NCI-H187 (cell line): ENCODE results near the gene CD80.

ENCODE experiments used
- DNase-seq, 2 experiments: peaks; one replicate each; lab custom pipeline; 2025; lab: John Stamatoyannopoulos, UW

CD80 gene

DNA sequence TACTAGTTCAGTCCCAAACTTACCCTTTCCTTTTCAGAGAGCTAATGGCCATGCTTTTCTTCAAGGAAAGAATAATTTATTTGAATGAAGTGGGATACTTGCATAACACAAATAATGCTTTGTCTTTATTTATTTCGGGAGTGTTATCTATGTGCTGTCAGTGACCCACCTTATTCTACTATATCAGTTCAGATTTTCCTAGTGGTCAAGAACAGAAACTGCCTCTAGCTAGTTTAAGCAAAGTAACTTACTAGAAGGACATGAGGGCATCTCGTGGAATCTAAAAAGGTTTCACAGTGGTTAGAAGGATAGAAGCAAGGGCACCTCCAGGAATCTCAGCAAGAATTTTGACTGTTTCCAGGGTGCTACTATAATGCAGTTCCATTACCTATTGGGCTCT lies 64.8 kb downstream of the CD80 start:
- DNase-seq, result no peak

DNA sequence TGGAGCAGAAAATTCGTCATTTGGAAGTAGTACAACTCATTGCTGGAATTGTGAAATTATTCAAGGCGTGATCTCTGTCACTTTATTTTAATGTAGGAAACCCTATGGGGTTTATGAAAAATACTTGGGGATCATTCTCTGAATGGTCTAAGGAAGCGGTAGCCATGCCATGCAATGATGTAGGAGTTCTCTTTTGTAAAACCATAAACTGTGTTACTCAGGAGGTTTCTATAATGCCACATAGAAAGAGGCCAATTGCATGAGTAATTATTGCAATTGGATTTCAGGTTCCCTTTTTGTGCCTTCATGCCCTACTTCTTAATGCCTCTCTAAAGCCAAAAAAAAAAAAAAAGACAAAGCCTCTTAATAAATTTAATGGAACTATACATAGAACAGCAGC lies 66.6 kb downstream of the CD80 start:
- DNase-seq, result no peak

DNA sequence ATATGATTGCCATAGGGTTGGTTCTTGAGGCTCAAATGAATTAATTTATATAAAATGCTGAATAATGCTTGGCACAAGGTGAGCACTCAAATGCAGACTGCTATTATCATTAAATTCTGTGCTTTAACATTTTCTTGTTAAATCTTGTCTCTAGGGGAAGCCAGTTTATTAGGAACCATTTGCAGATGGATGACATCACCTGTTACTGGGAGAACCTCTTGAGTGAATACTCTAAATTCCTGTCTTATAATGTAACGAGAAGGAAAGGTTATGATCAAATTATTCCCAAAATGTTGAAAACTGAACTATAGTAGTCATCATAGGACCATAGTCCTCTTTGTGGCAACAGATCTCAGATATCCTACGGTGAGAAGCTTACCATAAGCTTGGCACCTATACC lies 67.3 kb downstream of the CD80 start:
- no peak for DNase-seq

DNA sequence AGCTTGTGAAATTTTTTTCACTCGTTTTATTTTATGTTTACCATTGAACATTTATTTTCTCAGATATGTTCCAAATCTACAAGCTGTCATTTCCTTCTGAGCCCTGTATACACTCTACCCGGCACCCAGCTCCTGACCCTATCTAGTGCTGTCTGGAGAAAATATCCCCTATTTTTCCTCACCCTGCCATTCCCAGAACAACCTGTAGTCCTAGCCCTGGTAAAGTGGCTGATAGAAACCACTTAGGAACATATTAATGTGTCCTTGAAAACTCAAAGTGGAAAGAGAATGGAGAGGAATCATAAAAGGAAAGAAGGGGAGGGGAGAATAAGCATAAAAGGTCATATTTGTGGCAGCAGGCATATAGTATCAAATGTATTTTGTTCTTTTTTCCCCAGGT lies 69.3 kb downstream of the CD80 start:
- DNase-seq, result no peak

DNA sequence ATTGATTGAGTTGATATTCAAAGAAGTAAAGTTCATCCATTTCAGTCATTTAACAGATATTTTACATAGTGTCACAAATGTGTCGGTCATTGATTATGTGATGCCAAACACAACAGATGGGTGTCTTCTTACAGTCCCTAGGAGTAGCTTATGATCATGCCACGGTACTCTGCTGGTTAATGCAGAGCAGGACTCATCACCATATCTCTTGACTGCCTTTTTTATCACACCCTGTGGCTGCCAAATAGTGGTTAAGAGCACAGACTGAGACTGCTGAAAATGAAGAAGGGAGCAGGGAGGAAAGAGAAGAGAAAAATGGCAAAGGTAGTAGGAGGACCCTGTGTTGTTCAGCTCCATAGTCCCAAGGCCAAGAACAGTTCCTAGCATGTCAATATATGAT lies 73.9 kb downstream of the CD80 start:
- DNase-seq, result no peak

DNA sequence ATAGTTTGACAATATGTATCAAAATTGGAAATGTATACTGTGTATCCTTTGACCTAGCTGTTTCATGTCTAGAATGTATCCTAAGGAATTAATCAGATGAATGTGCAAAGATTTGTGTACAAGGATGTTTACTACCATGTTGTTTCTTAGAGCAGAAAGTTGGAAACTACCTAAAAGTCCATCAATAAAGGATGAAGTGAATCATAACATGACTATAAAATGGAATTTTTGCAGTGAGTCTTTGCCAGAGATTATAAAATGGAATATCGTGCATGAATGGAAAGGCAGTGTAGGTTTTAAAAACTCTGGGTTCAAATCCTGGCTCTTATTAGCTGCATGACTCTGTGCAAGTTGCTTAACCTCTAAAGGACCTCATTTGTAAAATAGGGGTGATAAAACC lies 76.3 kb downstream of the CD80 start:
- DNase-seq, result no peak

DNA sequence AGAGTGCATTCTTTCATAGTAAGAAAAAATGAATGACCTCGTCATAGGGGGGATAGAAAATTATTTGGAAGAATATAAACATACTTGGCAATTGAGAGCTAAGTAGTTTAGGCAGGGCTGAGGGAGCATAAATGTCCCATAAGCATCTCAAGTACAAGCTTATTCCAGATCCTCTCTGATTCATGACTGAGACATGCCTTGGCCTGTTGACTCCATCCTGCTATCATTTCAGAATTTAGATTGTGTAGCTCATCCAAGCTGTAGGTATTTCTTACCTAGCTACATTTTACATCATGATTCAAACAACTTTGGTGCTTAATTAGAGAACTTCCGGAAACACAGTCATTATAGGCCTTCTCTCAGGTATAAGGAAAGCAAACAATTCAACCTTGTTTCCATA lies 78.3 kb downstream of the CD80 start:
- DNase-seq, result no peak
